NB4 (cell line): ENCODE data around the gene CALML3.

Experiments
- MYC ChIP-seq: IDR thresholded peaks from 2 replicates; pipeline ENCODE4 v1.6.1; 2011; ENCODE audit warnings: low read depth, low read length
- POLR2A ChIP-seq: IDR thresholded peaks from 2 replicates; pipeline ENCODE4 v1.6.1; 2011; ENCODE audit warnings: mild to moderate bottlenecking; ENCODE audit not compliant: insufficient read length; ENCODE audit errors: extremely low read depth
- TF ChIP-seq, protein P1 (sequence below): IDR thresholded peaks from one replicate; pipeline ENCODE4 v1.5.1; 2012; ENCODE audit warnings: low read depth, low read length

DNA sequence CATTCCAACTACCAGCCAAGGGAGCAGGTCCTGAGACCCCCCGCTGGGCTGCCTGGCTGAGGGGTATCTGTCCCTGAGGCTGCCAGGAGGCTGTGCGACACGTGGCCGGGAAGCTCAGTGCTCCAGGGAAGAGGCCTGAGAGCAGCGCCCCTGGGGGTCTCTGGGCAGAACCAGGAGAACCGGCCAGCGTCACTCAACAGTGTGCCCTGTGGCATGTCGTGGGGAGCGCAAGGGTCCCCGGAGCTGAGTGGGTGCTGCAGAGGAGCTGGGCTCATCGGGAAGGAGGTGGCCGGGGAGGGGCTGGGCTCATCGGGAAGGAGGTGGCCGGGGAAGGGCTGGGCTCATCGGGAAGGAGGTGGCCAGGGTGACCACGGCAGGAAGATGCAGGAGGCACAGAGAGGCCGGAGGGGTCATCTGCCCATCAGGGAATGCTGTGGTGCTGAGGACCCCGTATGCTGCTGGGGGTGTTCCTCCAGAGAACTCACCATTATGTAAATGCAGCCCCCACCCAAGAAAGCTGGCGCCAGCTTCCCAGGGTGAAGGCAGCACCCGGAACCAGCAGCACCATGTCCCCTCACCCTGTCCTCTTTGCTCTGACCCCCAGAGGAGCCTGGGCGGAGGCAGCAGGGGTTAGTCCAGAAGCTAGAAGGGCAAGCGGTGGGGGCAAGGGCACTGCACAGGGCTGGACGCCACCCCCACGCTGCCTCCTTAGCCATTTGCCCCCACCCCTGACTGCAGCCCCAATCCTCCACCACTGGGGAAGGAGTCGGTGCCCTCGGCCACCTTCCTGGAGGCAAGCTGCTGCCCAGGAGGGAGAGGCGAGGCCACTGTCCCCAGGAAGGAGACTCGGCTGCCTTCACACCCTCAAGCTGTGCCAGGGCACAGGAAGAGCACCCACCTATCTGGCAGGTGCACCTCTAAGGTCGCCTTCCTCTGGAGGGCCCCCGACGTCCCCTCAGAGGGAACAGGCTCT, 33.3 kb downstream of the CALML3 start:
- TF ChIP-seq, protein P1, sequence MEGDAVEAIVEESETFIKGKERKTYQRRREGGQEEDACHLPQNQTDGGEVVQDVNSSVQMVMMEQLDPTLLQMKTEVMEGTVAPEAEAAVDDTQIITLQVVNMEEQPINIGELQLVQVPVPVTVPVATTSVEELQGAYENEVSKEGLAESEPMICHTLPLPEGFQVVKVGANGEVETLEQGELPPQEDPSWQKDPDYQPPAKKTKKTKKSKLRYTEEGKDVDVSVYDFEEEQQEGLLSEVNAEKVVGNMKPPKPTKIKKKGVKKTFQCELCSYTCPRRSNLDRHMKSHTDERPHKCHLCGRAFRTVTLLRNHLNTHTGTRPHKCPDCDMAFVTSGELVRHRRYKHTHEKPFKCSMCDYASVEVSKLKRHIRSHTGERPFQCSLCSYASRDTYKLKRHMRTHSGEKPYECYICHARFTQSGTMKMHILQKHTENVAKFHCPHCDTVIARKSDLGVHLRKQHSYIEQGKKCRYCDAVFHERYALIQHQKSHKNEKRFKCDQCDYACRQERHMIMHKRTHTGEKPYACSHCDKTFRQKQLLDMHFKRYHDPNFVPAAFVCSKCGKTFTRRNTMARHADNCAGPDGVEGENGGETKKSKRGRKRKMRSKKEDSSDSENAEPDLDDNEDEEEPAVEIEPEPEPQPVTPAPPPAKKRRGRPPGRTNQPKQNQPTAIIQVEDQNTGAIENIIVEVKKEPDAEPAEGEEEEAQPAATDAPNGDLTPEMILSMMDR, result no peak
- no peak for TF ChIP-seq POLR2A
- TF ChIP-seq MYC, result no peak
